Dermis microvascular lymphatic vessel endothelial cell (primary cell): ENCODE data around the gene ENPP1. TPM values are rescaled to one million over a fixed set of nuclear protein-coding genes. Genes with fewer than 3 reads are reported as not detected.

Experiments
- DNase-seq, 2 donors: peaks; one replicate each; pipeline versions ENCODE4 v3.0.0 to v3.0.0-alpha.2; 2010; ENCODE audit warnings: low read depth in 2 of 2
- total RNA-seq: library from RNA; depleted of rRNA; stranded (reverse); fragments of >200 nt; gene quantifications from 2 replicates; pipeline ENCODE4 v1.2.1, GENCODE V29; 2014

The ENPP1 gene
- total RNA-seq, 1 donor from 2014 or later, result 0.13 TPM

DNA sequence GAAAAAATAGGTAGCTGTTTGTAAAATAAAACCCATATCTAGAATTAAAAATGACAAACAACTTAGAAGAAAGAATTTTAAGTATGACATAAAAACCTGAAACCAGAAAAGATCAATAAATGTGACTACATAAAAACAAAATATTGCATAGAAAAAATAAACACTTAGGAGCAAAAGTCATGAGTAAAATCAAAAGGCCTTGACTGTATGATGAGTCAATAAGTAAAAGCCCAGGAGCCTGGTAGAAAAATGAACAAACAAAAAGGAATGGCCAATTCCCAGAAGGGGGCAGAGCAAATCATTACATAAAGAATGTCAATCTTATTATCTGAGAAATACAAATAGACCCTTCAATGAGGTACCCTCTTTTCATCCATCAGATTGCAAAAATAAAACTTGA, 20.7 kb upstream of the ENPP1 start:
- DNase-seq, result no peak

DNA sequence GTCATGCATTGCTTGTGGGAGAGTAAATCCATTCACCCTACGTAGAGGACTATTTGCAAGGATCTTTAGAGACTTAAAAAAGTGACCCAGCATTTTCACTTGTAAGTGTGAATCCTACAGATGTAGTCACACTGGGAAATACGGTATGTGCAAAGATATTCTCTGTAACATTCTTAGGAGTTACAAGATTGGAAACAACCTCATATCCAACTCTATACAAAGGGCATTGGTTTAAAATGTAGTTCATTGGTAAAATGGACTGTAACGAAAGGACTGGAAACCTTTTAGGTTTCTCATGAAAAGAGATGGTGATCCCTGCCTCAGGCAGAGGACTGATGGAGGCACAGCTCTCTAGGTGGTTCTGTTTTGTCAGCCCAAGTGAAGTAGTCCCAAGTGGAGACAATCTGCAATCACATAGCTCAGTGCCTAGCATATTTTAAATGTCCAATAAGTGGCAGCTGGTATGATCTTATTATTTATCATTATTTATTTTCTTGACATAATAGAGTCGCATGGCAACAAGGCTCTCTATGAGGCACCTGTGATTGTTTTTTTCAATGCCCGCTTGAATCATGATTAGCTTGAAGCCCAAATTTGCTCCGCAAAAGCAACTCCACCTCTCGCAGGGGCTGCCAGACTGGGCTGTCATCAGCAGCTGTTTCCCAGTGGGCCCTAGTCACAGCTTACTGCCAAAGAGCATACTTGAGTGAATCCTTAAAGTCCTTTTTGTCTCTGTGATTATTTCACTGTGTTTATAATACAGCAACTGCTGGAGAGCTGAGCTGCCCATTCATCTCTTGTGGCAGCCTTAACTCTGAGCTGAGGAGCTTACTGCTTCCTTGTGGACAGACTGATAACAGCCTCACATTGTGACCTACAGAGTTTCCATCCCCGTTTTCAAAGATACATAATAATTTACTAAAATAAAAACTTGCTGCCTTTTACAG, 19.8 kb upstream of the ENPP1 start:
- no peak for DNase-seq

DNA sequence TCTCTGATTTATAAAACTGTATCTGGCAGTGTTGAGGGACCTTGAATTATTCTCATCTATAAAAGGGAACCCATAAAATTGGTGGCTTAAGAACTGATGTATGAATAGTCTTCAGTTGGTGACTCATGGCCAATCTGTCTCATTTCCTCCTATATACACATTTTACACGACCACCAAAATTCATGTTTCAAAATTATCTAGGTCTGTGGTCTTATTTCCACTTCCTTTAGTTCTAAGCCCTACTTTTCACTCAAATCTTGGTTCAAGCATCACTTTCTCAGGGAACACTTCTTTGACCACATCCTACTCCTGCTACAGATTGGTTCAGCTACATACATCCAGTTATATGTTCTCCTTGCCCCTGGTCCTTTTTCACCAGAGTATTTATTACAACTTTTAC, 18.6 kb upstream of the ENPP1 start:
- no peak for DNase-seq

DNA sequence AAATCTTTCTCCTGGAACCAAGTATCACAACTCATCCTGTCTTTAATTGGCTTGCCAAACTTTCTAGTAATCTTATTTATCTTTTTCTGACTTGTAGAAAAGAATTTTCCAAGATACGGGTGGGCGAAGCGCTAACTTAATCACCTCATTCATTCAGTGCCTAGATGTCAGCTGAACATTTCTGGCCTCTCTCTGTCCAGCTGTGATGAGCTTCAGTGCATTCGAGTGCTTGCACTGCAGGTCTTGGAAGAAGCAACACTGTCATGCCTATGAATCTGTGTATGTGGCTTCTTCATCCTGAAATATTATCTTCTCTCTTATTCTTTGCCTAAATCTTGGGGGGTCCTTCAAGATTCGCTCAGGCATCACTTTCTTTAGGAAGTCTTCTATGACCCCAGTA, 16.3 kb upstream of the ENPP1 start:
- DNase-seq, result no peak

DNA sequence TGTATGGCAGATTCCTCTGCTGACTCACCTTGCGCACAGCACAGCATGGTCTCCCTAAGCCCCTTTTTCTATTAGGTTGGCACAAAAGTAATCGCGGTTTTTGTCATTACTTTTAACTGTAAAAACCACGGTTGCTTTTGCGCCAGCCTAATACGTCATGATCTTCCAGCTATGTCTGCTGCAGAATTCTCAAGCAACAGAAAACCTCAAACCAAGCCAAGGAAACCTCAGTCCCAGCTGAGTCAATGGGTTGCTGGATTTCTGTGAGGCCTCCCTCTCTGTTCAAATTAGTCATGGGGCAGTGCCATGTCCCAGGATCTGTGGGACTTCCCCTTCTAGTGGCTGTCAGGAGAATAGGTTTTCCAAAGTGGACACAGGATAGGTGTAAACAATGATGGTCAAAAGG, 15.7 kb upstream of the ENPP1 start:
- no peak for DNase-seq

DNA sequence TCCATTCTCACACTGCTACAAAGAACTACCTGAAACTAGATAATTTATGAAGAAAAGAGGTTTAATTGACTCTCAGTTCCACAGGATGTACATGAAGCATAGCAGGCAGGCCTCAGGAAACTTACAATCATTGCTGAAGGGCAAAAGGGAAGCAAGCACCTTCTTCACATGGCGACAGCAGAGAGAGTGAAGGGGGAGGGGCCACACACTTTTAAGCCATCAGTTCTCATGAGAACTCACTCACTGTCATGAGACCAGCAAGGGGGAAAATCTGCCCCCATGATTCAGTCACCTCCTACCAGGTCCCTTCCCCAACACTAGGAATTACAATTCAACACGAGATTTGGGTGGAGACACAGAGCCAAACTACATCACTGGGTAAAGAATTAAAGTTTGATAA, 12.5 kb upstream of the ENPP1 start:
- no peak for DNase-seq

DNA sequence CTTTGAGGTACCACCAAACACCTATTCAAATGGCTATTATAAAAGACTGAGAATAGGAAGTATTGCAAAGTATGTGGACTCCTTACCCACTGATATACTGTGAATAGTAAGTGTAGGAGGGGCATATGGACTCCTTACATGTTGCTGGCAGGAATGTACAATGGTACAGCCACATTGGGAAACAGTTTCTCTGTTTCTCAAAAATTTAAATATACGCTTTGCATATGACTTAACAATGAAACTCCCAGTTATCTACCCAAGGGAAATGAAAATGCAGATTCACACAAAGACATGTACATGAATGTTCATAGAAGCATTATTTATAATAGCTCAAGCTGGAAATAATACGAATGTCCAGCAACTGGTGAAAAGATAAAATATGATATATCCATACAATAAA, 5.5 kb upstream of the ENPP1 start:
- DNase-seq, result no peak

DNA sequence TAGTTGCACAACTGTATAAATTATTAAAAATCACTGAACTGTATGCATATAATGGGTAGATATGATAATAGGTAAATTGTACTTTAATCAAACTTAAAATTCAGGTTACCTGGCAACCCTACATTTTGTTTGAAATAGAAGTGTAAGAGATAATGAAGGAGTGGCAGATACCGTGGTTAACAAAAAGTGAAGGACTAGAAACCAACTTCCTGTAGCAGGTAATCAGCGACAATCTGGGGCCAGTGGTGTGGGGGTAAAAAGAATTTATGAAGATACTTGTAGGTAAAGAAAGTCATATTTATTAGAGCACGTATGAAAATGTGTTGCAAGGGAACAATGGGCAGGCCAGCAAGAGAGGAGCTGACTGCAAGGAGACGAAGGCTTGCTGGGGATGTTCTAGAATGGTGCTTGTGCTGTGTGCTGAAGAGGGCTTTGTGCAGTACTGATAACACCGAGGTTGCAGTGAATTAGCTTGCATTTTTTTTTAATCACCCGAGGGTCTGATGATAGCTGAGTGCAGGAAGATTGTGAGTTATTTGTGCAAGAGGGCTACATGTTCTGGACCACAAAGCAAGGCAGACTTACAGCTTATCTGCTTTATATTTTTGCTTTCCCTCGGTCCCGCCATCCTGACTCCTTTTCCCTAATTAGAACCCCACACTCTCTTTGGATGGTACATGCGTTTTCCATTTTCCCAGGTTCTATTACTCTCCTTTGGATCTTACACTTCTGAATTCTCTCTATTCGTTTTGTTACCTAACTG, 4.6 kb upstream of the ENPP1 start:
- no peak for DNase-seq

DNA sequence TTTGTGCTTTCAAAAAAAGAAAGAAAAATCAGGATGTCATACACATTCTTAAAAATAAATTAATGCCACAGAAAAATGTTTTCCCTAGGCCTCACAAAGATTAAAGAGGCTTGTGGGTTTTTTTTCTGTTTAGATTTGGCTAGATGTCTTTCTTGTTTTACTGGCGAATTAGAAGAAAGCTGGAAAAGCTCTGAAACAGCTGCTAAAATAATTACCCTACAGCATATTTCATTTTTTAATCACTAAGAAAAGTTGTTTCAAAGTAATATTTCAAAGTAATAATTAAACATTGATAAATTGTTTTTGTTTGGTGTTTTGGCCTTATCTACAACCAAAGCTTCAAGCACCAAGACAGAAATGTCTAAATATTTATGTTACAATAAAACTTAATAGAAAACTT, 3.7 kb upstream of the ENPP1 start:
- DNase-seq, result no peak

DNA sequence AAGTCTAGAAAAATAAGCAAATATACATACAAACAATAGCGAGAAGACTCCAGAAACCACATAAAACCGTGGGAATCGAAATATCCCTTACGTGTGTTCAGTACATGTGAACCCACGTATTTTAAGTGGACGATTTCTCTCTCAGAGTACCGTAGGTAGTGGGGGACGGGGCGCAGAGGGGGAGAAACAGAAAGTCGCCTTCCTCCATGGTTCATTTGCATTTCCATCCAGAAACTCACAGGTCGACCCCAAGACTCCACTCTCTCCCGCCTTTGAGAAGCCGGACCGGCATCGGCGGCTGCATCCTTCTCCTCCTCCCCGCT, 538 bp upstream of the ENPP1 start:
- no peak for DNase-seq

DNA sequence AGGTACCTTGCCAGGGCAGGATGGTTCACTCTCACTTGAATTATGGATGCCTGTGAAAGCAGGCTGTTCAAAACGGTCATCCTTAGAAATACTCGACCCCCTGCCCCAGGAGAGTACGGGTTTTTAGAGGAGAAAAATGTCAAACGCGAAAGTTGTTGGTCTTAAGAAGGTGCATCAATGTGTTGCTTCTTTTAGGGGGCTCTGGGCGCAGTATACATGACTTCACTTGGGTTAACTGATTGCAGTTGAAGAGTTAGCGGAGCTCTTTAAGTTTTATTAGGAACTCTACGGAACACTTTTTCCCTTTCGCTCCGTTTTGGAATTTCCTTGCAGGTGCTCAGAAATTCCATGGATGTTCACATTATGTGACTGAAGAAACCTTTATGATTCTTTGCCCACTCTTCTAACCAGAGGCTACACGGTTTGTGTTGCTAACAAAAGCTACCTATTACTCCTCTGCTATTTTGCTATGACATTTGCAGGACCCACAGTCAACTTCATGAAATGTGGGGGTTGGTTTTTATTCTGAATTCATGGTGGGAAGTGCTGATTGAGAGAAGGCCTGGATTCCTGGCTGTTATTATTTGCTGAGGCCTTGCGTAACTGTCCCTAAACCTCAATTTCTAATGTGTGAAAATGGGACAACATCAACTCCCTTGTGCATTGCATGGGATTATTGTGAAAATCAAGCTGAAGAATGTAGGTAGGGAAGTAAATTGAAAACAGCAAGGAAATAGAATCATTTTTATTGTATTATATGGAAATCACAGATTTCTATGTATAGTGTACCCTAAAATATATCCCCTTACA, 845 bp downstream of the ENPP1 start:
- DNase-seq, result no peak

DNA sequence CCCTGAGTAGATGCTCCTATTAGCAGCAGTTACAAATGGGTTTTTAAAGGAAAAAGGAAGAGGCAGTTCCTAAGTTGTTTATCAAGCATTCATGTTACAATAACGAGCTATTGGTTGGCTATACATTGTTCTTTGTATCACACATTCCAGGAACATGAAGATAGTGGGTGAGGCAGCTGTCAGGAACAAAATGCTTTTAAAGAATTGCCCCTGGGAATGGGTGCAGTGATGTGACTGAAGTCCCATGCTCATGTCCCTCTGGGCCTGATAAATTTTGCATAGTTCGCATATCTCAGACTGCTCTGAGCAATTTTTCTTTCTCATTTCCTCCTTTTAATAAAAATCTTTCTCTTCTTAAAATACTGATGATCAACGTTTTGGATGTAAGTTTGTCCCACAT, 3.7 kb downstream of the ENPP1 start:
- no peak for DNase-seq

DNA sequence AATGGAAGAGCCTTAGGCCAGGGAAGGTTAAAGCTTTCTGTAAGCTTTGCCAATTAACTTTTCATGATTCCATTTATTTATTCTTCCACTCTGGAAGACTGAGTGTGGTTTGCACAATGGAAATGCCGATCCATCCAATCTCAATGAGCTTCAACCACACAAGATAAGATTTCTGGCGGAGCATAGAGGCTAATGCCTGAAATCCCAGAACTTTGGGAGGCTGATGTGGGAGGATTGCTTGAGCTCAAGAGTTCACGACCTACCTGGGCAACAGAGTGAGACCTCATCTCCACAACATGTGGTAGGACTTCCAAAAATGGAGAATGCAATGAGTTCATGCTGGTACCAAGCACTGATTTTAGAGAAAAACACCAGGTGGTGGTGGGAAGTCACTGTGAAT, 6.2 kb downstream of the ENPP1 start:
- DNase-seq, result no peak

DNA sequence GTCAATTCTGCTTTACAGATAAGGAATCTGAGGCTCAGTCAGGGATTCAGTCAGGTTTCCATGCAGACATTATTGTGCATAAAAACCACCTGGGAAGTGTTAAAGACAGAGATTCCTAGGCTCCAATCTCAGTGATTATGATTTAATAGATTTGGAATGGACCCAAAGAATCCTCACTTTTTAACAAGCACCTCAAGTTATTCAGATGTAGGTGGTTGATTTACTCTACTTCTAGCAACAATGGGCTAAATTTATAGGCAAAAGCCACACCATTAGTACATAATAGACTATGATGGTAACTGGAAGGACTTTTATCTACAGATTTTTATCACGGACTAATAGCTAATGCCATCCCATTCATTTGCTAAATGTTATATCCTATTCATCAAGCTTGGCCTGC, 9.0 kb downstream of the ENPP1 start:
- no peak for DNase-seq

DNA sequence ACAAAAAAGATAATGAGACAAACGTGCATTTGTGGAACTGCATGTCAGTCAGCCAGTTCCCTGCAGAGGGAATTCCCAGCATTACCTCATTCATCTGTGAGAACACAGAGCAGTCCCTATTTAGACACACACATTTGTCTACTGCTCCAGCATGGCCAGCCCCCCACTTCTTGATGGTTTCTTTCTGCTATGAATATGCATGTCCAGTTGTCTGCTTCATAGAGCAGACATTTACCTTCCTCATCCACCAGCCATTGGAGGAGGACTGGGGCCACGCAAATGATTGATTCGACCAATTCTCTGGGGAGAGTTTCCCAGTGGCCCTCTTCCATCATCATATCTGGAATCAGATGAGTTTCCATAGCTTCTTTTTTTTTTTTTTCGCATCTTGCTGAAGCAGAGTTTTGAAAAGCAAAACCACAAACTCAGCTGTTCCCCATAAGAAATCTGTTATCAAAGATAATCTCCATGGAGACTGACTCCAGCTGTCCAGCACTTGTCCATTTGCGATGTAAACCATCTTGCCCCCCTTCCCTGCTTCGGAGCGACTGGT, 11.8 kb downstream of the ENPP1 start:
- DNase-seq, result no peak

DNA sequence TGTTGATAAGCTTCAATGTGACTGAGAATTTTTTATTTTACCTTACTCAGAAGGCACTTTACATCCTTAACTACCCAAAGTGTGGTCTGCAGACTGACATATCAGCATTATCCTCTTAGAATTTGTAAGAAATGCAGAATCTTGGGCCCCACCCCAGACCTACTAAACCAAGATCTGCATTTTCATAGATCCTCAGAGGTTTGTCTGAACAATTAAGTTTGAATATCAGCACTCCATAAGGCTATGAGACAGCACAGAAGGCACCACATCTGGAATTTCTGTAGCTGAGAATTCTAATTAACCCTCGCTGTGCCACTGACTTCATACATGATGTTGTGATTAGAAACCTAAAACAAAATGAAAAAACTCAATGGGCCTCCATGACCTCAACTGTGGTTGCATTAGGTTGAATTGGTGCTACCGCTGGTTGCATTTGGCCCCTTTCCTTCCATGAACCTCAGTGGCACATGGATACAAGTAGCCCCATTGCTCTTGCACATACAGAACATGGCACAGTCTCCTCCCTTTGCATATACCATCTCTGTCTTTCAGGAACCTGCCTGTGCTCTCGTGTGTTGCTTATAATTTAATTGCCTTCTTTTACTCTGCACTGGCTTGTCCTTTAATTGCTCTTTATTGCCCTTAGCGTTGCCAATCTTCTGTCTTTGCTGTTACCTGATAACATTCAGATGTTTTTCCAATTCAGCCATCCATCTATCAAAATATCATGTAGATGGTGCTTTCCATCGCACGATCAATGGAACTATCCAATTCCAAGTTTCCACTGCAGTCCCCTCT, 13.4 kb downstream of the ENPP1 start:
- DNase-seq, result no peak

DNA sequence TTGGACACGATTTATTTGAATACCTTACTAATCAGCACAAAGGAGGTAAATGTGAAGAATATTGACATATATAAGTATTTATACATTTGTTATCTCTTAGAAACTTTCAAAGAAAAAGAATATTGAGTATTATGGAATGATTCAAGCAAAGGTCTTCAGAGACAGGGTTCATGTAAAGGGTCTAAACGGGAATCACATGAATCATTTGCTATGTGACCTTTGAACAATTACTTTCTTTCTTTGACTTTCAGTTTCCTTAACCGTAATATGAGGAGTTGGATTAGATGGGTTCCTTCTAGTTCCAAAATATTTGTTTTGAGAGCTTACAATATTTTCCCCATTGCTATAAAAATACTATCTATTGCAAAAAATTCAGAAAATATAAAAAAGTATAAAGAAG, 14.3 kb downstream of the ENPP1 start:
- DNase-seq, result no peak

DNA sequence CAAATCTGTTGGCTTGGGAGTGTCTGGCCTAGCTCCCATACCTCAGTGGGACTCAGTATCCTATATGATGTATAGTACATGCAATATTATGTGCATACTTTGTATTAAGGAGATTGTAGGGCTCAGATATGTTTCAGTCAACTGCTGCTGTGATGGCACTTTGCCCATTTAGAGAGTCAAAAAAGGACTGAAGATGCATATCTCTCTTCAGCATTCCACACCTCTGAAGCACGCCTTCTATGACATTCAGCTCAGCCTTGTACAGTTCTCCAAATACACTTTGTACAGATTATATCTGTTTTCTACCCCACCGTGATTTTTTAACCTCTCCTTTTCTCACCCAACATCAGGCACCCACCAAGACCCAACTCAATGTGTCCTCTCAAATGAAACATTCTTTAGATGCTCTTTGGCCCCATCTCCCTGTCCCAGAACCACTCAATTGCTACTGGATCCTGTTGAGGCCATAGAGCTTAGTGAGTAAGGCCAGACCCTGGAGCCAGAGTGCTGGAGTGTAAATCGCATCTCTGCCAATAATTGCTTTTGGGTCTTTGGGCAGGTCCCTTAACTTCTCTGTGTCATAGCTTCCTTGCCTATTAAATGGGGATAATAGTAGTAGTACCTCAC, 15.6 kb downstream of the ENPP1 start:
- no peak for DNase-seq

DNA sequence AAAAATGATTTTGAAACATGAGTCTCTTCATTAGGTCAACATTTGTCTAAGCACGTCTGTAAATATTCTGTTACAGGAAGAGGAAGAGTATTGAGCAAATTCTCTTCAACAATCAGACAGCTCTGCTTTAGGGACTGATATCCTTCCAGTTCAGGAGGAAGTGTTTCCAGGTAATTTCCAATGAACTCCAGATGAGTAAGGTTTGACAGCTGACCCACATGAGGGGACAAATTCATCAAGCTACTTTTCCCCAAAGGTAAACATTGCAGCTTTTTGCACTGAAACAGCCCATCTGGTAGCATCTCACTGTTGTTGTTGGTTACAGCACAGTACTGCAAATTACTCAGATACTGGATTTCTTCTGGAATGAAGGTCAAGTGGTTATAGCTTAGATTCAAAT, 18.1 kb downstream of the ENPP1 start:
- no peak for DNase-seq

DNA sequence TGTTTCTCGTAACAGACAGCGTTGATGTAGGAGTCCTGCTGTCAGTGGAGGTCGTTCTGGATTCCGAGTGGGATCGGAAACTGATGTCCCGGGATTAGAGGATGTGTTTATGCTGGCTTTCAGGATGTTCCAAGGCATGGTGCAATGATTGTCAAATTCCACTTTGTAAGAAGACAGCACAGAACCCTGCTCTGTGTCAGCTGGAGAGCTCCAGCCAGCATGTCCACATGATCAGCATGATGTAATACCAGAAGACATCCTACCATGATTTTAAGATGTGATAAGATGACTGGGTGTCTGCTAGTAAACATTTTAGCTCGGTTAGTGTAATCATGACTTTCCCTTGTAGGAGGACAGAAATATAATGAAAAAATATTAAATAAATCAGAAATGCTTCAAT, 20.3 kb downstream of the ENPP1 start:
- DNase-seq, result no peak

DNA sequence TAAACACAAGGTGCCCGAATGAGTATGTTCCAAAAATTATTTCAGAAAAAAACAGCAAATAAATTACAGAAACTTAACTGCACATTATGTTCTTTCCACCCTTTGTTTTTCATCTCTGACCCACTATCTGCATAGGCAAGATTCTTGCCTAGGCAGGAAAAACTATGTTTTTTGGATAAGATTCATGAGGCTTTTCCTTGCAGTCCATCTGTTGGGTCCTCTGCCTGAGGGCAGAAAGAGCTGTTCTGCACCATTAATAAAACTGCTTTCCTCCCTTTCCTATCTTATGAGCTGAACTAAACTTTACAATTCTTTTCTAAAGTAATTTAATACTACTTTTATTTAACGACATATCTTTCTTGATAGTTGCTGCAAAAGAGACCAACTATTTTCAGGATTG, 21.1 kb downstream of the ENPP1 start:
- DNase-seq, result no peak
